Prostate gland (tissue), 2 donors: ENCODE measurements around the gene ASXL1. TPM values are rescaled to one million over a fixed set of nuclear protein-coding genes. Genes with fewer than 3 reads are reported as not detected.

Experiments used
- DNase-seq: peaks from one replicate; pipeline ENCODE4 v3.0.0-alpha.2; 2019; ENCODE audit warnings: low spot score
- H3K27ac ChIP-seq, 2 donors: fragments of 200-600 bp; sonication (generic); 2 replicates each; pipeline ENCODE4 v1.5.1; 2017 to 2019
- H3K27me3 ChIP-seq: fragments of 200-600 bp; sonication (generic); replicated peaks from 2 replicates; pipeline ENCODE4 v1.5.1; 2019; ENCODE audit not compliant: insufficient read depth
- H3K36me3 ChIP-seq, 2 donors: fragments of 200-600 bp; sonication (generic); 1 replicate in 1 of 2; 2 replicates in 1 of 2; pipeline versions ENCODE4 v1.5.1 to v1.8.1; 2017 to 2019
- H3K4me1 ChIP-seq: fragments of 200-600 bp; sonication (generic); replicated peaks from 2 replicates; pipeline ENCODE4 v1.5.1; 2019
- H3K4me3 ChIP-seq, 2 donors: fragments of 200-600 bp; sonication (generic); 2 replicates each; pipeline ENCODE4 v1.5.1; 2017 to 2019
- H3K9me3 ChIP-seq: fragments of 200-600 bp; sonication (generic); 2 replicates; pipeline ENCODE4 v1.5.1; 2017
- CTCF ChIP-seq, 4 experiments: fragments of 200-600 bp in 2 of 4; fragments of 450-650 bp in 2 of 4; sonication (generic) in 2 of 4; IDR thresholded peaks; 1 replicate in 3 of 4; 2 replicates in 1 of 4; pipeline ENCODE4 v1.5.1; 2016 to 2019; ENCODE audit warnings: antibody characterized with exemption in 4 of 4, mild to moderate bottlenecking in 2 of 4, moderate library complexity in 2 of 4
- POLR2A ChIP-seq: fragments of 450-650 bp; IDR thresholded peaks from one replicate; pipeline ENCODE4 v1.6.1; 2016; ENCODE audit warnings: antibody characterized with exemption, mild to moderate bottlenecking
- POLR2AphosphoS5 ChIP-seq: sonication (generic); formaldehyde crosslinking; IDR thresholded peaks from one replicate; pipeline ENCODE4 v1.6.1; 2017; ENCODE audit warnings: antibody characterized with exemption
- WGBS: methylation state at CpG from one replicate; pipeline ENCODE4 v1.1.5; 2018; 5-methylcytosine and 5-hydroxymethylcytosine counted together
- intact Hi-C: fragments of 100-400 bp; cut with DNase I; formaldehyde crosslinking; loops from one replicate; pipeline ENCODE4 v1.14.2; 2022
- total RNA-seq, 2 donors: library from RNA; depleted of rRNA; stranded (reverse); fragments of >200 nt; gene quantifications; one replicate each; pipeline ENCODE4 v1.1.0, GENCODE V29; 2016

ASXL1 gene
- total RNA-seq, 2 donors from 2014 or later: 30.4 to 106 TPM

DNA sequence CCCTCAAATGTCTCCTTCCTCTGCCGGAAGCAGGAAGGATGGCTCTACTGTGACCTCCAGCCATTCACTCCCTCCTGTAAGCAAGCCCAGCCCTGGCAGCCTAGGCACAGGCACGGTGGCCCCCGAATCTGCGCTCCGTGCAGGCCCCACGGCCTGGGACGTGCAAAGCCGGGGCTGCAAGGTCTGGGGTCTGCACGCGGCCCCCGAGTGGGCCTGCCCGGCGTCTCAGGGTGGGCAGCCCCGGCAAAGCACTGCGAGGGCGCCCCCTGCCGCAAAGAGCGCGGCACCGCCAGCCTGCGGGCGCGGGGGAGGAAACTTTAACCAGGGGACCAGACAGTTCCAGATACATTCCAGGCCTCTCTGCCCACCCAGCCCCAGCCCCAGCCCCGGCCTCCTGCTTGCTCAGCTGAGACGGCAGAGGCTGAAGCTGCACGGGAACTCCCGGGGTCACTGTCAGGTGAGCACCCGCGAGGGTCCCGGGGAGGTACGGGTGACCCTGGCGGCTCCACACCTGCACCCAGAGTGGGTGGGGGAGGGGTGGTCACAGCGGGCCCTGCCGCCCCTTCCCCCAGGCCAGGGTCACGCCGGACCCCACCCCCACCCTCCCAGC is 98.8 kb downstream of the ASXL1 start:
- Histone ChIP-seq H3K36me3 (peaks cover 0 to 7% of the 10 kb centered on the region in 2 donors), H3K9me3 (no peaks in the 10 kb centered on the region), H3K27ac (no peak overlapping the region), H3K27me3 (no peaks in the 10 kb centered on the region), H3K4me1 (peaks cover 9% of the 10 kb centered on the region), H3K4me3 (peak overlapping the region; percentile 18 to 41)
- intact Hi-C loops: loop anchor here (5.0 kb wide), 1 partner anchor 120 kb away; no protein-coding TSS in a partner anchor
- peak; percentile 28 to 73 (median 68) for TF ChIP-seq CTCF (IDR thresholded peaks at IDR 0.05)
- no peak for TF ChIP-seq POLR2A
- DNase-seq: no peak
- WGBS: 12% methylated on average over 35 of the region's 36 CpGs

DNA sequence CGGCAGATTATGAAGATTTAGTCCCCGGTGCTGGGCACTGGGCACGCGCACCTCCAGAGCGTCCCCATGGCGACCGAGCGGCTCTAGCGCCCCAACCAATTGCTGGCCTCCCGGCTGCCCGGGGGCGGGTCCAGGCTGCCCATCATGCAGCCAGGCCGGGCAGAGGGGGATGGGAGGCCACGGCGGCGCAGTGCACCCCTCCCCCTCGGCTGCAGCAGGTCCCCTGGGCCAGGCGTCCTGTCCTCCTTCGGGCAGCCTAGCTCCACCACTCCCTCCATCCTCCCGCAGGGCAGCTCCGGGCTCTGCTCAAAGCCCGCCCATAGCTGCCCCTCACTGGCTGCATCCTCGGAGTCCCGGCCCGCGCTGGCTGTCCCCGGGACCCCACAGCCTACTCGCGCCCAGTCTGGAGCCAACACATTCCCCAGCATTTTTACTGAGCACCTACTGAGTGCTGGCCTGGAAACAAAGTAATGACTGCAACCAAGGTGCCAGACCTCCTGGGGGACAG is 99.4 kb downstream of the ASXL1 start:
- intact Hi-C loops: loop anchor here (5.0 kb wide), 1 partner anchor 120 kb away; no protein-coding TSS in a partner anchor
- no peak overlapping the region for H3K27ac ChIP-seq
- 15% methylated on average over 14 of the region's 29 CpGs for WGBS
- H3K9me3 ChIP-seq: no peaks in the 10 kb centered on the region
- peak overlapping the region; percentile 18 to 41 for H3K4me3 ChIP-seq
- no peaks in the 10 kb centered on the region for H3K27me3 ChIP-seq
- TF ChIP-seq CTCF (IDR thresholded peaks at IDR 0.05): no peak
- TF ChIP-seq POLR2AphosphoS5: peak; percentile 45
- TF ChIP-seq POLR2A: no peak
- peaks cover 9% of the 10 kb centered on the region for H3K4me1 ChIP-seq
- peak; percentile 58 for DNase-seq
- H3K36me3 ChIP-seq: peaks cover 0 to 6% of the 10 kb centered on the region in 2 donors

DNA sequence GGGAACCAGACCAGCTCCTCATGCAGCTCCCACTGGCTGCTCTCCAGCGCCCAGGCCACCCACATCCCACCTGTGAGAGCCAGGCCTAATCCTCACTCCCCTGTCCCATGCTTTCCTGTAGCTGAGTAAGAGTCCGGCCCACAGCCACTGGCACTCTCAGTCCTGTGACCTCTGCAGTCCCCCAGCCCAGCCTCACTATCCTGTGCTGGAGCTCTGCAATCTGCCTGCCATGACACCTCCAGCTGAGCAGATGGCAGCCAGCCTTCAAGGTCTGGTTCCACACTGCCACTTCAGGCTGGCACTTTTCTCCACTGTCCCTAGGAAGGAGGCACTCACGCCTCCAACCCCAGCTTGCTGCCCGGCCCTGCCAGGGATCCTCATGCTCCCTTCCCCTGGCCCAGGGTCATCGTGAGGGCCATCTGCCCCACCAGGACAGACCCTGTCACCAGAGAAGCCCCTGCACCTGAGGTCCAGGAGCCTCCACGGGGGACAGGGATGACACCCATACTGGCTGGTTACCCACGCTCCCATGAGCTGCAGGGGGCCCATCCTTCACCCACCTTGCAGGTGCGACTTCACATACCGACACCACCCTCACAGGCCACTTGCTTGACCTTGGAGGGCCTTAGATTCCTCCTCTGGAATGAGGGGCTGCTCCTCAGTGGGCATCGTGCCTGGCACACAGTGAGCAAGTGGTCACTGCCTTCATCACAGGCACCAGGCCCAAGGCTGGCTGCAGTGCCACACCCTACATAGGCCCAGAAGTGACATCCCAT is 100.1 kb downstream of the ASXL1 start:
- intact Hi-C loops: loop anchor here (5.0 kb wide), 1 partner anchor 121 kb away; no protein-coding TSS in a partner anchor
- WGBS: 74% methylated on average over 9 of the region's 10 CpGs
- no peaks in the 10 kb centered on the region for H3K9me3 ChIP-seq
- H3K27me3 ChIP-seq: no peaks in the 10 kb centered on the region
- no peak overlapping the region for H3K4me3 ChIP-seq
- TF ChIP-seq POLR2AphosphoS5 (no peak), CTCF (IDR thresholded peaks at IDR 0.05) (no peak), POLR2A (no peak)
- H3K4me1 ChIP-seq: peaks cover 9% of the 10 kb centered on the region
- H3K36me3 ChIP-seq: no peaks in the 10 kb centered on the region
- no peak overlapping the region for H3K27ac ChIP-seq
- DNase-seq: no peak

DNA sequence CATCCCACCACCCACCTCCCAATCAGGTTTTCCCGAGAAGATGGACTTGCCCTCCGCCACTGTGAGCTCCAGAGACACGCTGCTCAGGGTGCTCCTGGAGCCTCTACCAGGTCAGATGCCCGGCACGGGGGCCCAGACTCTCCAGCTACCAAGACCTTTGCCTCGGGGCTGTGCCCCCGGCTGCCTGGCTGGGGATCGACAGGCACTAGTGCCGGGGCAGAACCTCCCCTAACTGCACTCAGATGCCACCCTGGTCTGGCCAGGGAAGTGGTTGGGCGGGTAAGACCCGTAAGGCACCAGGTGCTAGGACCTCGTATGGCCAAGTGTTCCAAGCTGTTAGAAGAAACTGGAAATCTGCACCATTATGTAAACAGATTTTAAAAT is 100.7 kb downstream of the ASXL1 start:
- DNase-seq: no peak

More for the DNA sequence above, 100.7 kb downstream of the ASXL1 start:
- no peaks in the 10 kb centered on the region for H3K27me3 ChIP-seq
- 65% methylated on average over 12 of the region's 12 CpGs for WGBS
- H3K36me3 ChIP-seq: no peaks in the 10 kb centered on the region
- H3K4me1 ChIP-seq: peaks cover 14% of the 10 kb centered on the region
- no peaks in the 10 kb centered on the region for H3K9me3 ChIP-seq
- intact Hi-C loops: loop anchor here (5.0 kb wide), 1 partner anchor 122 kb away; no protein-coding TSS in a partner anchor
- H3K4me3 ChIP-seq: no peak overlapping the region
- TF ChIP-seq POLR2A (no peak), POLR2AphosphoS5 (no peak), CTCF (IDR thresholded peaks at IDR 0.05) (no peak)
- no peak overlapping the region for H3K27ac ChIP-seq
